KBM-7 (cell line): ENCODE results near the gene EIF2B4.

Source experiments
- DNase-seq: peaks from one replicate; pipeline ENCODE4 v3.0.0-alpha.2; 2015
- in situ Hi-C: fragments of 300-500 bp; cut with MboI; formaldehyde crosslinking; loops from 2 replicates; pipeline ENCODE4 v1.14.3; 2020; ENCODE audit warnings: low sequenced_read_pairs, low pct_unique_long_range_greater_than_20kb, mixed read lengths

Gene EIF2B4

GRCh38 chr2:27370026-27370815, at the start of gene EIF2B4, which contains the start of gene SNX17:
TSS of gene EIF2B4 (minus strand) at chr2:27370338. CDS start at chr2:27370314, 24 bp downstream.
TSS of gene SNX17 (plus strand) at chr2:27370616. CDS start at chr2:27370744, 128 bp downstream.
- in situ Hi-C loops = no loop called here
- peak; percentile 99 for DNase-seq

DNA sequence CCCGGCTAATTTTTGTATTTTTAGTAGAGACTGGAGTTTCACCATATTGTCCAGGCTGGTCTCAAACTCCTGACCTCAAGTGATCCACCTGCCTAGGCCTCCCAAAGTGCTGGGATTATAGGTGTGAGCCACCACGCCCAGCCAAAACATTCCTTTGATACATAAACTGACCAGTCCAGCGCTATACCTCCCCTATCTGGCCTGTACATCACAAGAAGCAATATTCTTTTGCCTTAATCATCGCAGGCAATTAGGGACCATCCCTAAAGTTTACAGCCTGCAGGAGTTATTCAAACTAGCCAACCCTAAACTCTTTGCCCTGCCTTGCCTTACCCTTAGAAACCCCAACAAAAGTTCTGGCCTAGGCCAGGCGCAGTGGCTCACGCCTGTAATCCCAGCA, 46.0 kb upstream of the EIF2B4 start:
- DNase-seq = no peak
- in situ Hi-C loops = no loop called here

GRCh38 chr2:27412419-27413152, 42.4 kb upstream of the EIF2B4 start:
- in situ Hi-C loops = no loop called here
- no peak for DNase-seq

DNA sequence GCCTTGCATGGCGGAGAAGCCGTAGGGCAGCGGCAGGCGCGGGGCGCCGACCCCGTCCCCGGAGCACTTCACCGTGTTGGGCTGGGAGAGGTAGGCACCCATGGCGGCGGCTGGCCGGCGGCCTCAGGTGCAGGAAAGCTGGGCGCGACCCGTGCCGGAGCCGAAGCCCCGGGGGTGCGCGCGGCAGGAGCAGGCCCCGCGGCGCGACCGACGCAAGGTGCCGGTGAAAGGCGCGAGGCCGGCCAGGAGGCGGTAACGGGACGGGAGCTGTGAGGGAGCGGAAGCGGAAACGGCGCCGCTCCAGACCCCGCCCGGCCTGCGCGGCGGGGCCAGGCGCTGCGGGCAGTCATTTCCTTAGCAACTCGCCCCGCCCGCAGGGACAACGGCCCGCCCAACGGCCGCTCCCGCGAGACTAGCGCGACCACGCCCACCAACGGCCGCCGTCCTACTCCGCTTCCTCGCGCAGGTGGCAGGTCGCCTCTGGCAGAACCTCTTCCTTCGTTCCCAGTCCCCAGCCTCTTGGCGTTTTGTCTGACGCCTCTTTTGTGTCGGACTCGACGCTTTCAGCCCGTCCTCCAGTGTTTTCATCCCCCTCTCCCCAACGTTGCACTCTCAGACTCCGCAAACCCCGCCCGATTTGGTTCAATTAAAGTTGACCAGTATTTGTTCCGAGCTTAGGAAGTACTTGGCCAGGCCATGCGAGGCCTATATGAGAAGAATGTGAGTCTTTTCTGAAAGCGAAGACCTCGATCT, 39.4 kb upstream of the EIF2B4 start, which contains the start of gene PPM1G:
Gene PPM1G (minus strand): TSS at position 271 of the 753 bp plus-strand sequence. CDS start 169 bp downstream, at position 102.
- in situ Hi-C loops = no loop called here
- peak; percentile 97 for DNase-seq

GRCh38 chr2:27408601-27409320, 38.6 kb upstream of the EIF2B4 start:
- in situ Hi-C loops = no loop called here
- peak; percentile 37 for DNase-seq

GRCh38 chr2:27407798-27408491, 37.8 kb upstream of the EIF2B4 start:
- DNase-seq = peak; percentile 59
- in situ Hi-C loops = no loop called here

DNA sequence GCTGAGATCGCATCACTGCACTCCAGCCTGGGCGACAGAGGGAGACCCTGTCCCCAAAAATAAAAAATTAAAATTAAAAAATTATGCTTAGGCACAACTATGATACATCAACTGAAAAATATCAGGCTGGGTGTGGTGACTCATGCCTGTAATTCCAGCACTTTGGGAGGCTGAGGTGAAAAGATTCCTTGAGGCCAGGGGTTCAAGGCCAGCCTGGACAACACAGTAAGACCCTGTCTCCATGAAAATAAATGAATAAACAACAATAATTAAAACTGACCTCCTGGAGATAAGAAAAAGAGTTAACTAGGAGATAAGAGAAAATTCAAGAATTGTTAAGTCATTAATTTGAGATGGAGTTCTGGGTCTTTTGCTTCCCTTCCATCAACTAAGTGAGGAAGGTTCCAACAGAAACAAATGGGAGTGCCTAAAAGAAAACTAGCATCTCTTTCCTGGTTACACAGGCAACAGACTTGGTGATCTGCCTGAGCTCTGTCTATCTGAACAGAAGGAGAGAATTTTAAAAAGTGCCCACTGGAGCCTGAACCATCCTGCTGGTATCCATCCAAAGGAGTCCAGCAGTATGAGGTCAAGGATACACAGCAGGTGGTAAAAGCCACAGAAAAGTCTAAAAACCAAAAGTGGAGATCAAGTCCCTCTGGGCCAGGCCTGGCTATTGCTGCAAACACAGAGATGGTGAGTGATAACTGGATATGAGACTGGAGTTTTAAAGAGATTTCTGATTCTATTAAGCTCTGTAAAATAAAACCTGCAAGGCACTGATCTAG, 30.4 kb upstream of the EIF2B4 start:
- in situ Hi-C loops = no loop called here
- no peak for DNase-seq

DNA sequence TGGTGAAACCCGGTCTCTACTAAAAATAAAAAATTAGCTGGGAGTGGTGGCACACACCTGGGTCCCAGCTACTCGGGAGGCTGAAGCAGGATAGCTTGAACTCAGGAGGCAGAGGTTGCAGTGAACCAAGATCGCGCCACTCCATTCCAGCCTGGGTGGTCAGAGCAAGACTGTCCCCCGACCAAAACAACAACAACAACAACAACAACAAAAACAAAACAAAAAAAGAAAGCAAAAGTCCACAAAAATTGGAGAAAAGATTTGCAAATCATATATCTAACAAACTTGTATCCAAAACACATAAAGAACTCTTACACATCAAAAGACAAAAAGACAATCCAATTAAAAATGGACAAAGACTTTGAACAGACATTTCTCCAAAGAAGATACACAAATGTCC, 28.8 kb upstream of the EIF2B4 start:
- in situ Hi-C loops = no loop called here
- no peak for DNase-seq

GRCh38 chr2:27393225-27393624, 23.1 kb upstream of the EIF2B4 start:
- in situ Hi-C loops = no loop called here
- DNase-seq = no peak

DNA sequence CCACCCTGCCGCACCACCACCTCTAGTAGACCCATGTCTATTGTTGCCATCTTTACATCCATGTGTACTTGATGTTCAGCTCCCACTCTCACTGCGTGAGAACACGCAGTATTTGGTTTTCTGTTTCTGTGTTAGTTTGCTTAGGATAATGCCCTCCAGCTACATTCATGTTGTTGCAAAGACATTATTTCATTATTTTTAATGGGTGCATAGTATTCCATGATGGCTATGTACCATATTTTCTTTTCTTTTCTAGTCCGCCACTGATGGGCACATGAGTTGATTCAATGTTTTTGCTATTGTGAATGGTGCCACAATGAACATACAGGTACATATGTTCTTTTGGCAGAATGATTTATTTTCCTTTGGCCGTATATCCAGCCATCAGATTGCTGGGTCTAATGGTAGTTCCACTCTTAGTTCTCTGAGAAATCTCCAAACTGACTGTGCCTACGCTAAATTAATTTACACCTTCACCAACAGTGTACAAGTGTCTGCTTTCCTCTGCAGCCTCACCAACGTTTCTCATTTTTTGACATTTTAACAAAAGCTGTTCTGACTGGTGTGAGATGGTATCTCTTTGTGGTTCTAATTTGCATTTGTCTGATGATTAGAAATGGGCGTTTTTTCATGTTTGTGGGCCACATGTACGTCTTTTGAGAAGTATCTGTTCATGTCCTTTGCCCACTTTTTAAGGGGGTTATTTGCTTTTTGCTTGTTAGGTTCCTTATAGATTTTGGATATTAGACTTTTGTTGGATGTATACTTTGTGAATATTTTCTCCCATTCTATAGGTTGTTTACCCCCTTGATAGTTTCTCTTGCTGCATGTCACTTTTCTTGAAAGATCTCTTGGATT, 20.9 kb upstream of the EIF2B4 start:
- DNase-seq = no peak

GRCh38 chr2:27381577-27382181, 11.5 kb upstream of the EIF2B4 start:
- DNase-seq = no peak
- in situ Hi-C loops = no loop called here

More for the DNA sequence above, 20.9 kb upstream of the EIF2B4 start:
- in situ Hi-C loops = no loop called here

DNA sequence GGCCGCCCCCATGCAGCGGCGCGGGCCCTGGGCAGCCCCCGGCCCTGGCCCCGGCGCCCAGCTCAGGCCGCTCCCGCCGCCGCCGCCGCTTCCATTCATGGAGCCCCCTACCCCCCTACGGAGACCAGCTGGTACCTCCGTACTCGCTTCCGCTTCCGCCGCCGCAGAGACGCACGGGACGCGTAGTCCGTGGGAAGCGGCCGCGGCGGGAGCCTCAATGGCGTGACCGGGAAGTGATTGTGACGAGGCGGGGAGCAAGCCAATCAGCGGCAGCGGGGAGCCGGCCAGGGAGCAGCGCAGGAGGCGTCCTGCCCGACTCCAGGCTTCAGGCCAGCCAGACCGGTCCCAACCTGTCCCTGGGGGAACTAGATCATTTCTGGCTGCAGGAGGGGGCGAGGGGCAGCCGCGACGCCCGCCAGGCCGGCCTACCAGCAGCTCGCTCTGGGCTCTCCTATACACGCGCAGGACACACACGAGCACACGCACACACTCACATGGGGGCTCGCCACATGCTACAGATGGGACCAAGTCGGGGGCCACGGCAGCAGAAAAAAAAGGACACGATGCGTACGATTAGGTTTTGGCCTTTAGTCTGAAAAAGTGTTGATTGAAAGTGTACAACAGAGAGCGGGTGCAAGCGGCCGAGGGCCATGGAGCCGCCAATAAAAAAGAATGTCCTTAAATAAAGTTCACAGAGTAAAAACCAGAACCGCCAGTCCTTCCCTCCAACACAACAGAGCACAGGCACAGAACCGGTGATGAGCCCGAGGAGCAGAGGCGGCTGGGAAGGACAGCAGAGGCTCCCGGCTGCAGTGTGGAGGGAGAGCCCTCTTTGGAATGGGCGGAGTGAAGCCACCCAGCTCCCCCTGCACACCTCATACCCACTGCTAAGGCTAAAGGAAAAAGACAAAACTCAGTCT, 10.7 kb upstream of the EIF2B4 start, which contains the start of gene ZNF513:
Gene ZNF513 (minus strand): TSS at position 109 of the 920 bp plus-strand sequence. CDS start 208 bp downstream, outside the sequence.
- DNase-seq = peak; percentile 90
- in situ Hi-C loops = no loop called here

GRCh38 chr2:27379836-27380625, 9.9 kb upstream of the EIF2B4 start:
- in situ Hi-C loops = no loop called here
- peak; percentile 44 for DNase-seq

DNA sequence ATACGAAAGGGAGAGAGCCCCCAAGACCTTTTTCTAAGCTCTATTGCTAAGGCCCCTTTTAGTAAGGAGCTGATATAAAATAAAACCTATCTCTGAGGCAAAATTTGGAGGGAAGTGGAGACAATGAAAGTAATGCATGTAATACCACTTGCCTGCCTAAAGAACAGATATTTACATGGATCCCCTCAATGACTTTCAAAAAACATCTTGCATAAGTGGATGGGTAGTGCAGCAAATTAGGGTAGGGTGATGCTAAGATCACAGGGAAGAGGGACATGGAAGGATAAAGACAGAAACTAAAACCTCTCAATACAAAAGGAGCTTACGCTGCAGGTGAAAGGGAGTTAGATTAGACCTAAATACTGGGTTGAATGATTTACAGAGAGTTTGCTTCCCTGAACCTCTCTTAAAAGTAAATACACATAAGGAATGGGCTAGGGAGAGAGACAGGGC, 9.3 kb upstream of the EIF2B4 start:
- in situ Hi-C loops = no loop called here
- peak; percentile 37 for DNase-seq
